ENCODE data around the gene LMOD3. TPM values are rescaled to one million over a fixed set of nuclear protein-coding genes. Genes with fewer than 3 reads are reported as not detected.

LMOD3 gene
- total RNA-seq, 3 donors from 2014 or later = not detected

DNA sequence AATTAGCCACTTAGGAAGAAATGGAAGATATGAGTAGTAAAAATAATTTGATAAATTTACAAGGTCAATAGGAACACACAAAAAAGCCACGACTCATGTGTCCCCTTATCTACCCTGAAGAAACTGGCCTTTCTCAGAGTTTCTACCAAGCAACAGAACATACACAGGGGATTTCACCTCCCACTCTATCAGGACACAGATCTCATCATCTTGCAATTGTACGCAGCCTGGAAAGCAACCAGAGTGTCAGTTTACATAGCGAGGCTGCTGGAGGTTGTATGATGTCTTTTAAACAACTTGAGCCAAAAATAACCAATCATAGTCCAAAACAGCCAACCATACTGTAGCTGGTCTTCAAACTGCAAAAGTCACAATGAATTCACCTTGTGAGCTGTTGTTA, 19.7 kb upstream of the LMOD3 start:
- Mint-ChIP-seq H3K27me3 (ENCODE audit: low read depth) (peaks cover 2% of the 10 kb centered on the region), H3K9me3 (no peaks in the 10 kb centered on the region), H3K4me1 (ENCODE audit: low read depth) (no peaks in the 10 kb centered on the region), H3K4me3 (no peak overlapping the region), H3K36me3 (ENCODE audit: insufficient read depth) (no peaks in the 10 kb centered on the region)
- no peak for ATAC-seq
- DNase-seq = no peak

GRCh38 chr3:69141313-69141712, 18.9 kb upstream of the LMOD3 start:
- ATAC-seq = no peak
- Mint-ChIP-seq H3K27me3 (ENCODE audit: low read depth) (peaks cover 2% of the 10 kb centered on the region), H3K4me1 (ENCODE audit: low read depth) (no peaks in the 10 kb centered on the region), H3K9me3 (no peaks in the 10 kb centered on the region), H3K4me3 (no peak overlapping the region), H3K36me3 (ENCODE audit: insufficient read depth) (no peaks in the 10 kb centered on the region)
- DNase-seq = no peak

DNA sequence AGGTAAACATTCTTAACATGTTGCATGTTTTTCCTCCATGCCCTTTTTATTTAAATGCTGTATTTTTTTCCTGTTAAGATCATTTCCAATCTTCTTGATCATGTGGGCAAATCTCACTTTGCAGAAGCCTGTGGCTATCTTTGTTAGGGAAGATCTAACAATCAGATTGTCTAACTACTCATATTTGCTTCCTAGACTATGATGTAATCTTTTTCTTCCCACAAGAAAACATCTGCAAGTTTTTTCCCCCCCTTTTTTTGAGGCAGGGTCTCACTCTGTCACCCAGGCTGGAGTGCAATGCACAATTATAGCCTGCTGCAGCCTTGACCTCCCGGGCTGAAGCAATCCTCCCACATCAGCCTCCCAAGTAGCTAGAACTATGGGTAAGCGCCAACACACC, 15.0 kb upstream of the LMOD3 start:
- DNase-seq = no peak
- H3K4me1 Mint-ChIP-seq (ENCODE audit: low read depth) = no peaks in the 10 kb centered on the region
- no peak overlapping the region for H3K4me3 Mint-ChIP-seq
- no peaks in the 10 kb centered on the region for H3K36me3 Mint-ChIP-seq (ENCODE audit: insufficient read depth)
- ATAC-seq = no peak
- peaks cover 5% of the 10 kb centered on the region for H3K27me3 Mint-ChIP-seq (ENCODE audit: low read depth)
- no peaks in the 10 kb centered on the region for H3K9me3 Mint-ChIP-seq

- no peaks in the 10 kb centered on the region for H3K36me3 Mint-ChIP-seq (ENCODE audit: insufficient read depth)
- no peak overlapping the region for H3K4me3 Mint-ChIP-seq
- DNase-seq (no peak), ATAC-seq (no peak)
- no peaks in the 10 kb centered on the region for H3K4me1 Mint-ChIP-seq (ENCODE audit: low read depth)
- H3K27me3 Mint-ChIP-seq (ENCODE audit: low read depth) = peaks cover 5% of the 10 kb centered on the region
- no peaks in the 10 kb centered on the region for H3K9me3 Mint-ChIP-seq
These were observed 14.6 kb upstream of the LMOD3 start for GRCh38 chr3:69137005-69137404.

GRCh38 chr3:69130689-69131088, 8.3 kb upstream of the LMOD3 start:
- peaks cover 4% of the 10 kb centered on the region for H3K27me3 Mint-ChIP-seq (ENCODE audit: low read depth)
- no peaks in the 10 kb centered on the region for H3K36me3 Mint-ChIP-seq (ENCODE audit: insufficient read depth)
- ATAC-seq (no peak), DNase-seq (no peak)
- H3K9me3 Mint-ChIP-seq = no peaks in the 10 kb centered on the region
- H3K4me3 Mint-ChIP-seq = no peak overlapping the region
- no peaks in the 10 kb centered on the region for H3K4me1 Mint-ChIP-seq (ENCODE audit: low read depth)

- H3K9me3 Mint-ChIP-seq = no peaks in the 10 kb centered on the region
- ATAC-seq (no peak), DNase-seq (no peak)
- H3K4me3 Mint-ChIP-seq = no peak overlapping the region
- peaks cover 2% of the 10 kb centered on the region for H3K27me3 Mint-ChIP-seq (ENCODE audit: low read depth)
- no peaks in the 10 kb centered on the region for H3K36me3 Mint-ChIP-seq (ENCODE audit: insufficient read depth)
- H3K4me1 Mint-ChIP-seq (ENCODE audit: low read depth) = no peaks in the 10 kb centered on the region
These were observed 7.1 kb upstream of the LMOD3 start for GRCh38 chr3:69129531-69129930.

- peaks cover 2% of the 10 kb centered on the region for H3K27me3 Mint-ChIP-seq (ENCODE audit: low read depth)
- H3K4me1 Mint-ChIP-seq (ENCODE audit: low read depth) = no peaks in the 10 kb centered on the region
- H3K9me3 Mint-ChIP-seq = no peaks in the 10 kb centered on the region
- no peaks in the 10 kb centered on the region for H3K36me3 Mint-ChIP-seq (ENCODE audit: insufficient read depth)
- H3K4me3 Mint-ChIP-seq = no peak overlapping the region
- ATAC-seq = no peak
- DNase-seq = no peak
These were observed 6.1 kb upstream of the LMOD3 start for GRCh38 chr3:69128509-69128908.

GRCh38 chr3:69126999-69127398, 4.6 kb upstream of the LMOD3 start:
- DNase-seq (no peak), ATAC-seq (no peak)
- no peaks in the 10 kb centered on the region for H3K36me3 Mint-ChIP-seq (ENCODE audit: insufficient read depth)
- H3K4me3 Mint-ChIP-seq = no peak overlapping the region
- H3K9me3 Mint-ChIP-seq = no peaks in the 10 kb centered on the region
- peaks cover 1% of the 10 kb centered on the region for H3K27me3 Mint-ChIP-seq (ENCODE audit: low read depth)
- no peaks in the 10 kb centered on the region for H3K4me1 Mint-ChIP-seq (ENCODE audit: low read depth)

DNA sequence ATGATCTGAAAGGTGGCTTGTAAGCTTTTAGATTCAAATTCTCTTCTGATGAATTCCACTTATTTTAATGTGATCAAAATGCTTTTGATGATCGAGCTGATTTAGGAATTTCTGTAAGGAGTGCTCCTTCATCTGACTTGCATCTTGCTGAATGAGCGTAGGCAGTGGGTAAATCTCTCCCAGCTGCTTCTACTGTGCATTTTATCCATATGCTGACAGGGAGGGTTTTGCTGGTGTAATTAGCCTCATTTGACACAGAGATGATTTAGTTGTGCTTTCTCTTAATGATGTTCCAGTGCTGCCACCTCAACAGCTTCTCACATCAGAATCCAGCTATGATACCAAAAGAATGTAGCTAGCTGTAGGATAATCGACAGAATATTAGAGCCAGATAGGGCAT, 3.8 kb upstream of the LMOD3 start:
- no peak overlapping the region for H3K4me3 Mint-ChIP-seq
- H3K36me3 Mint-ChIP-seq (ENCODE audit: insufficient read depth) = no peaks in the 10 kb centered on the region
- no peaks in the 10 kb centered on the region for H3K9me3 Mint-ChIP-seq
- H3K27me3 Mint-ChIP-seq (ENCODE audit: low read depth) = no peaks in the 10 kb centered on the region
- peaks cover under 1% of the 10 kb centered on the region for H3K4me1 Mint-ChIP-seq (ENCODE audit: low read depth)
- DNase-seq = no peak
- no peak for ATAC-seq

DNA sequence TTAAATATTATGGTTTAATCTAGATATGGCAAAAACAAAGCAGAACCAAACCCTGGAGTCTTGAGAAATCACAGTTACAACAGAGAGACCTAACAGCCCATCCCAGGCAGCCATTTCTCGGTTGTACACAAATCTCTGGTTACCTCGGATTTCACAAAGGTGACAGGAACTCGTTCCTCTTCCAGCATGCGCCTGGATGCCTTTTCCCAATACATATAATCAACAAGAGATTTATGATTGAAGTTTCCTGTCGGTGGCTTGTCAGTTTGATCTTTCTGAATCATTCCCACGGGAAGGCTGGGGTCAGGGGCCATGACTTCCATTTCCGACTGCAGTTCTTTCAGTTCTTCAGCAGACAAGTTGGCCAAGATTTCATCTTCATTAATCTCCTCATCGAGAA, 445 bp downstream of the LMOD3 start:
- ATAC-seq = no peak
- H3K4me3 Mint-ChIP-seq = no peak overlapping the region

DNA sequence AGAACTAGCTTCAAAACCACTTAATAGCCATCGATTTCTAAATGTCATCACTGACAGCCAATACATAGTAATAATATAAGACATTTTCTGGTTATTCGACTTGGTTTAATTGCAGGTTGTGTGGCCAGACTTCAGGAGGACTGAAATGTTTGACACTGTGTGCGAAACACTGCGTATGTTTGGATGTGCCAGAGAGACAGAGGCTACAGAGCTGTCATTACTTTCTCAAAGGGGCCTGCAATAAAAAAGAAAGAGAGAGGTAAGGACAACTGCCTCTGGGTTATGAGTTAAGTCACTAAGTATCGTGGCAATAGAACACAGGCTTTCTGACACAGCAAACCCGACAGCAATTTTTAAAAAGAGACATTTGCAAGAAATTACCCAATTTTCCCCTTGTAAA, 882 bp downstream of the LMOD3 start:
- H3K9me3 Mint-ChIP-seq = no peaks in the 10 kb centered on the region
- peaks cover 3% of the 10 kb centered on the region for H3K4me1 Mint-ChIP-seq (ENCODE audit: low read depth)
- ATAC-seq (no peak), DNase-seq (no peak)
- no peak overlapping the region for H3K4me3 Mint-ChIP-seq
- no peaks in the 10 kb centered on the region for H3K36me3 Mint-ChIP-seq (ENCODE audit: insufficient read depth)
- H3K27me3 Mint-ChIP-seq (ENCODE audit: low read depth) = no peaks in the 10 kb centered on the region

More for the DNA sequence above, 445 bp downstream of the LMOD3 start:
- Mint-ChIP-seq H3K9me3 (no peaks in the 10 kb centered on the region), H3K36me3 (ENCODE audit: insufficient read depth) (no peaks in the 10 kb centered on the region), H3K27me3 (ENCODE audit: low read depth) (no peaks in the 10 kb centered on the region), H3K4me1 (ENCODE audit: low read depth) (peaks cover 3% of the 10 kb centered on the region)
- no peak for DNase-seq

- Mint-ChIP-seq H3K4me1 (ENCODE audit: low read depth) (peaks cover 3% of the 10 kb centered on the region), H3K27me3 (ENCODE audit: low read depth) (no peaks in the 10 kb centered on the region), H3K4me3 (no peak overlapping the region), H3K36me3 (ENCODE audit: insufficient read depth) (no peaks in the 10 kb centered on the region), H3K9me3 (no peaks in the 10 kb centered on the region)
- ATAC-seq (peak; percentile 73 to 84), DNase-seq (peak; percentile 83)
These were observed 1.4 kb downstream of the LMOD3 start for GRCh38 chr3:69120879-69121464.

GRCh38 chr3:69119681-69120080, 2.7 kb downstream of the LMOD3 start:
- H3K36me3 Mint-ChIP-seq (ENCODE audit: insufficient read depth) = no peaks in the 10 kb centered on the region
- H3K4me3 Mint-ChIP-seq = no peak overlapping the region
- H3K4me1 Mint-ChIP-seq (ENCODE audit: low read depth) = peaks cover 3% of the 10 kb centered on the region
- DNase-seq (no peak), ATAC-seq (no peak)
- no peaks in the 10 kb centered on the region for H3K27me3 Mint-ChIP-seq (ENCODE audit: low read depth)
- no peaks in the 10 kb centered on the region for H3K9me3 Mint-ChIP-seq

DNA sequence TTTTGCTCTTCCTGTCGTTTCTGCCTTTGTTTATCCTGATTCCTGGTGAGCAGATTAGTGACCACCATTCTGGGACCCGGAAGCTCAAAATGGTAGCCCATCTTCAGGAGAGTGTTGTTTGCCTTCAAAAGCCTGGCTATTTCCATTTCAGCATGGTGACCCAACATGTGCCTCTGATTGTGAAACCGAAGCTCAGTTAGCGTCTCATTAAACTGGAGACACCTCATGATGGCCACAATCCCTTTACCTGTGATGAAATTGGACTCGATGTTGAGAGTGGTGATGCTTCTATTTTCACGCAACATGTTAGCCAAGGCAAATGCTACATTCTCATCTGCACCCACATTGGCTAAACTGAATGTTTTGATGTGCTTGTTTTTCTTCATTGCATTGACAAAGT, 3.3 kb downstream of the LMOD3 start:
- peaks cover 3% of the 10 kb centered on the region for H3K4me1 Mint-ChIP-seq (ENCODE audit: low read depth)
- DNase-seq = no peak
- H3K4me3 Mint-ChIP-seq = no peak overlapping the region
- H3K27me3 Mint-ChIP-seq (ENCODE audit: low read depth) = no peaks in the 10 kb centered on the region
- H3K9me3 Mint-ChIP-seq = no peaks in the 10 kb centered on the region
- H3K36me3 Mint-ChIP-seq (ENCODE audit: insufficient read depth) = no peaks in the 10 kb centered on the region
- no peak for ATAC-seq

DNA sequence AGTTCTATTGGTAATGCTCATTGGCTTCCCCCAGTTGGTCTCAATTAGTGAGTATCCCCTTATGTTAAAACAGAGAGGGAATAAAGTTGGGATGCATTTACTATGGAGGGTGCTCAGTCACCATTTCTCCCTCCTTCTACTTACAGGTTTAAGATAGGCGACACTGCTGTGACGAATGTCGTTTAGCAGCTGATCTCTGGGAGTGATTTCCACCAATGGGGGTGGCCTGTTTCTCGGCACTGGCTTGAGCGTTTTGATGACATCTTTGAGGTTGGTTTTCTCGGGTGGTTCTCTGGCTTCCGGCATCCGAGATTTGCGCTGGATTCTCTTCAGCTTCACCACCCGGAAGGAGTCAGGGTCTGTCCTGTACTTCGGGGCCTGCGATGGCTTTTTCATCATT, 3.8 kb downstream of the LMOD3 start:
- no peak for ATAC-seq
- Mint-ChIP-seq H3K27me3 (ENCODE audit: low read depth) (no peaks in the 10 kb centered on the region), H3K9me3 (no peaks in the 10 kb centered on the region), H3K36me3 (ENCODE audit: insufficient read depth) (no peaks in the 10 kb centered on the region), H3K4me1 (ENCODE audit: low read depth) (peaks cover 4% of the 10 kb centered on the region), H3K4me3 (no peak overlapping the region)
- DNase-seq = no peak

GRCh38 chr3:69116897-69117296, 5.5 kb downstream of the LMOD3 start:
- Mint-ChIP-seq H3K9me3 (no peaks in the 10 kb centered on the region), H3K27me3 (ENCODE audit: low read depth) (no peaks in the 10 kb centered on the region), H3K4me3 (no peak overlapping the region), H3K36me3 (ENCODE audit: insufficient read depth) (no peaks in the 10 kb centered on the region), H3K4me1 (ENCODE audit: low read depth) (peaks cover 6% of the 10 kb centered on the region)
- no peak for DNase-seq
- ATAC-seq = no peak

All from activated T-cell treated with anti-CD3 and anti-CD28 coated beads, Interleukin-2, amount 50 U/mL, for 4 hours (primary cell).